Gastrocnemius medialis (tissue), 4 donors: ENCODE results near the gene UTS2B. TPM values are rescaled to one million over a fixed set of nuclear protein-coding genes. Genes with fewer than 3 reads are reported as not detected.
A peak's percentile ranks its signal among the peaks of the same experiment; 100 is the strongest.

Experiments
- ATAC-seq, 2 donors: fragments of 150-250 bp; one replicate each; pipeline ENCODE4 v1.9.1; 2016
- DNase-seq, 2 donors: peaks; one replicate each; pipeline ENCODE4 v3.0.0-alpha.2; 2019
- H3K27ac ChIP-seq, 4 donors: fragments of 200-600 bp; sonication (generic); 1 replicate in 1 of 4; 2 replicates in 3 of 4; pipeline ENCODE4 v1.5.1; 2016 to 2018; ENCODE audit warnings: mild to moderate bottlenecking in 2 of 4, moderate library complexity in 1 of 4
- H3K27me3 ChIP-seq, 3 donors: fragments of 200-600 bp; sonication (generic) in 2 of 3; 1 replicate in 1 of 3; 2 replicates in 2 of 3; pipeline versions ENCODE4 v1.5.1 to v1.6.0; 2016 to 2019; ENCODE audit warnings: mild to moderate bottlenecking in 1 of 3, moderate library complexity in 1 of 3
- H3K36me3 ChIP-seq, 2 donors: fragments of 200-600 bp; sonication (generic) in 1 of 2; one replicate each; pipeline ENCODE4 v1.5.1; 2017 to 2018
- H3K4me1 ChIP-seq, 2 donors: fragments of 200-600 bp; sonication (generic) in 1 of 2; one replicate each; pipeline ENCODE4 v1.5.1; 2016 to 2017; ENCODE audit warnings: mild to moderate bottlenecking in 2 of 2
- H3K4me3 ChIP-seq, 4 donors: fragments of 200-600 bp; sonication (generic) in 3 of 4; 1 replicate in 1 of 4; 2 replicates in 3 of 4; pipeline ENCODE4 v1.5.1; 2016 to 2019; ENCODE audit warnings: mild to moderate bottlenecking in 2 of 4
- H3K9me3 ChIP-seq, 3 donors: fragments of 200-600 bp; sonication (generic) in 2 of 3; 1 replicate in 1 of 3; 2 replicates in 2 of 3; pipeline ENCODE4 v1.5.1; 2016 to 2019
- CTCF ChIP-seq, 5 experiments: fragments of 450-650 bp in 3 of 5; fragments of 200-600 bp in 2 of 5; sonication (generic) in 2 of 5; IDR thresholded peaks in 4 of 5; conservative IDR thresholded peaks in 1 of 5; 1 replicate in 4 of 5; 2 replicates in 1 of 5; pipeline ENCODE4 v1.5.1; 2016 to 2019; ENCODE audit warnings: antibody characterized with exemption in 5 of 5, mild to moderate bottlenecking in 3 of 5, moderate library complexity in 3 of 5
- POLR2A ChIP-seq, 2 donors: fragments of 450-650 bp; IDR thresholded peaks; one replicate each; pipeline ENCODE4 v1.6.1; 2017; ENCODE audit warnings: antibody characterized with exemption in 2 of 2, mild to moderate bottlenecking in 2 of 2, moderate library complexity in 2 of 2
- in situ Hi-C, 4 donors: fragments of 200-750 bp; cut with MboI; loops; one replicate each; pipeline versions ENCODE4 v1.15.0 to v1.8.0; 2017; ENCODE audit warnings: low sequenced_read_pairs in 4 of 4
- intact Hi-C: fragments of 100-400 bp; cut with DNase I; formaldehyde crosslinking; loops from one replicate; pipeline ENCODE4 v1.15.1; 2023; ENCODE audit warnings: low total_unique reads
- total RNA-seq, 4 donors: library from RNA; depleted of rRNA; stranded (reverse); fragments of >200 nt; gene quantifications; one replicate each; pipeline versions ENCODE4 v1.1.0 to v1.2.3, GENCODE V29; 2016

Gene UTS2B
- total RNA-seq, 4 donors from 2014 or later: not detected

GRCh38 chr3:191333298-191333880 lies 3.1 kb upstream of the UTS2B start:
- Histone ChIP-seq H3K27ac (peak overlapping the region in 1 of 4 donors; percentile 95), H3K36me3 (no peaks in the 10 kb centered on the region), H3K9me3 (no peaks in the 10 kb centered on the region), H3K4me1 (peaks cover 66 to 80% of the 10 kb centered on the region in 2 donors), H3K4me3 (no peak overlapping the region), H3K27me3 (no peaks in the 10 kb centered on the region)
- DNase-seq: no peak
- ATAC-seq: no peak
- in situ Hi-C loops (no loop called here), intact Hi-C loops (loop anchor here (2.0 kb wide), 1 partner anchor 17 kb away; no protein-coding TSS in a partner anchor)
- TF ChIP-seq CTCF (IDR thresholded peaks at IDR 0.05 in 4 of 5, conservative IDR thresholded peaks at IDR 0.05 in 1 of 5) (no peak), POLR2A (IDR thresholded peaks at IDR 0.05) (no peak)

GRCh38 chr3:191331388-191331787 lies 1.1 kb upstream of the UTS2B start:
- Histone ChIP-seq H3K9me3 (no peaks in the 10 kb centered on the region), H3K27ac (peak overlapping the region; percentile 89 to 97 (median 94)), H3K27me3 (no peaks in the 10 kb centered on the region), H3K36me3 (no peaks in the 10 kb centered on the region), H3K4me1 (peaks cover 49 to 65% of the 10 kb centered on the region in 2 donors), H3K4me3 (peak overlapping the region; percentile 79 to 97 (median 89))
- in situ Hi-C loops (no loop called here), intact Hi-C loops (no loop called here)
- ATAC-seq (no peak), DNase-seq (no peak)
- TF ChIP-seq CTCF (IDR thresholded peaks at IDR 0.05 in 4 of 5, conservative IDR thresholded peaks at IDR 0.05 in 1 of 5): no peak
- no peak for TF ChIP-seq POLR2A (IDR thresholded peaks at IDR 0.05)

- Histone ChIP-seq H3K27ac (peak overlapping the region; percentile 89 to 97 (median 94)), H3K36me3 (no peaks in the 10 kb centered on the region), H3K27me3 (no peaks in the 10 kb centered on the region), H3K4me1 (peaks cover 49 to 57% of the 10 kb centered on the region in 2 donors), H3K9me3 (no peaks in the 10 kb centered on the region), H3K4me3 (peak overlapping the region; percentile 79 to 97 (median 89))
- intact Hi-C loops (no loop called here), in situ Hi-C loops (no loop called here)
- TF ChIP-seq POLR2A (IDR thresholded peaks at IDR 0.05) (no peak), CTCF (IDR thresholded peaks at IDR 0.05 in 4 of 5, conservative IDR thresholded peaks at IDR 0.05 in 1 of 5) (no peak)
- ATAC-seq: no peak
- DNase-seq: no peak
Measured at GRCh38 chr3:191330530-191331048, 263 bp upstream of the UTS2B start.

- Histone ChIP-seq H3K27ac (peak within 1 kb of the TSS; percentile 89 to 97 (median 94)), H3K27me3 (no peaks in the 10 kb centered on the region), H3K36me3 (no peaks in the 10 kb centered on the region), H3K9me3 (no peaks in the 10 kb centered on the region), H3K4me3 (peak within 1 kb of the TSS; percentile 79 to 97 (median 89)), H3K4me1 (peaks cover 37 to 43% of the 10 kb centered on the region in 2 donors)
- DNase-seq (peak; percentile 78 to 82), ATAC-seq (peak; percentile 79 to 87)
- TF ChIP-seq POLR2A (IDR thresholded peaks at IDR 0.05) (peak; percentile 59 to 77), CTCF (IDR thresholded peaks at IDR 0.05 in 4 of 5, conservative IDR thresholded peaks at IDR 0.05 in 1 of 5) (no peak)
- in situ Hi-C loops: no loop called here
- intact Hi-C loops: loop anchor here (5.0 kb wide), 1 partner anchor 48 kb away; no protein-coding TSS in a partner anchor
Measured at GRCh38 chr3:191328962-191329653, 1.2 kb downstream of the UTS2B start, which contains the start of gene CCDC50. TSS of gene CCDC50 (plus strand) at chr3:191329394. CDS start at chr3:191329675, 281 bp downstream.
